Liver (tissue), 9 donors: ENCODE results near the gene BRD3. TPM values are rescaled to one million over a fixed set of nuclear protein-coding genes. Genes with fewer than 3 reads are reported as not detected.

Experiments used
- DNase-seq: peaks from one replicate; pipeline ENCODE4 v3.0.0-alpha.2; 2017; ENCODE audit warnings: low spot score
- H3K27ac ChIP-seq, 2 donors: one replicate each; pipeline ENCODE4 v1.7.0; 2013; ENCODE audit warnings: inconsistent platforms in 2 of 2, low read length in 2 of 2, control low read depth in 1 of 2, low read depth in 1 of 2, mild to moderate bottlenecking in 1 of 2
- H3K27me3 ChIP-seq, 4 donors: one replicate each; pipeline versions ENCODE4 v1.6.1 to v1.7.0; 2013; ENCODE audit warnings: low read length in 3 of 4, inconsistent platforms in 1 of 4, mild to moderate bottlenecking in 1 of 4, moderate library complexity in 1 of 4; ENCODE audit not compliant: control insufficient read depth in 4 of 4, insufficient read depth in 4 of 4
- H3K36me3 ChIP-seq, 4 donors: one replicate each; pipeline versions ENCODE4 v1.6.1 to v1.7.0; 2013; ENCODE audit warnings: low read length in 3 of 4, mild to moderate bottlenecking in 3 of 4, low read depth in 1 of 4, moderate library complexity in 1 of 4; ENCODE audit not compliant: control insufficient read depth in 4 of 4, insufficient read depth in 3 of 4
- H3K4me1 ChIP-seq, 4 donors: one replicate each; pipeline versions ENCODE4 v1.6.1 to v1.7.0; 2013; ENCODE audit warnings: low read length in 3 of 4, mild to moderate bottlenecking in 3 of 4, moderate library complexity in 1 of 4; ENCODE audit not compliant: control insufficient read depth in 4 of 4, insufficient read depth in 4 of 4
- H3K4me3 ChIP-seq, 3 donors: one replicate each; pipeline versions ENCODE4 v1.6.1 to v1.7.0; 2013; ENCODE audit warnings: low read length in 3 of 3, control low read depth in 1 of 3, low read depth in 1 of 3, mild to moderate bottlenecking in 1 of 3
- H3K9ac ChIP-seq, 2 donors: one replicate each; pipeline ENCODE4 v1.7.0; 2013; ENCODE audit warnings: low read length in 2 of 2, mild to moderate bottlenecking in 2 of 2, moderate library complexity in 2 of 2, control low read depth in 1 of 2, low read depth in 1 of 2
- H3K9me3 ChIP-seq, 4 donors: one replicate each; pipeline versions ENCODE4 v1.6.1 to v1.7.0; 2013; ENCODE audit warnings: low read length in 3 of 4; ENCODE audit not compliant: control insufficient read depth in 4 of 4
- ATF3 ChIP-seq: IDR thresholded peaks from 2 replicates; pipeline ENCODE4 v1.6.1; 2016; ENCODE audit warnings: antibody characterized with exemption
- CTCF ChIP-seq: fragments of 150-350 bp; IDR thresholded peaks from 2 replicates; pipeline ENCODE4 v1.5.1; 2017; ENCODE audit warnings: improper control_type of control experiment, low read depth, low read length; ENCODE audit not compliant: missing input control
- EGR1 ChIP-seq, 2 donors: IDR thresholded peaks; 2 replicates each; pipeline ENCODE4 v1.6.1; 2016 to 2018; ENCODE audit warnings: antibody characterized with exemption in 2 of 2, low read depth in 2 of 2
- FOXA1 ChIP-seq: IDR thresholded peaks from 2 replicates; pipeline ENCODE4 v1.6.1; 2016; ENCODE audit warnings: antibody characterized with exemption
- FOXA2 ChIP-seq: IDR thresholded peaks from 2 replicates; pipeline ENCODE4 v1.6.1; 2016; ENCODE audit warnings: antibody characterized with exemption
- GABPA ChIP-seq, 2 donors: IDR thresholded peaks in 1 of 2; conservative IDR thresholded peaks in 1 of 2; 2 replicates each; pipeline ENCODE4 v1.6.1; 2016; ENCODE audit warnings: antibody characterized with exemption in 2 of 2, mild to moderate bottlenecking in 1 of 2, moderate library complexity in 1 of 2
- HNF4A ChIP-seq, 2 donors: conservative IDR thresholded peaks; 2 replicates each; pipeline ENCODE4 v1.6.1; 2016; ENCODE audit warnings: antibody characterized with exemption in 2 of 2, mild to moderate bottlenecking in 2 of 2
- HNF4G ChIP-seq: IDR thresholded peaks from 2 replicates; pipeline ENCODE4 v1.6.1; 2016; ENCODE audit warnings: antibody characterized with exemption
- JUND ChIP-seq, 2 donors: IDR thresholded peaks; 2 replicates each; pipeline ENCODE4 v1.6.1; 2016; ENCODE audit warnings: antibody characterized with exemption in 2 of 2
- MAX ChIP-seq: IDR thresholded peaks from 2 replicates; pipeline ENCODE4 v1.6.1; 2016; ENCODE audit warnings: antibody characterized with exemption
- NR2F2 ChIP-seq: IDR thresholded peaks from 2 replicates; pipeline ENCODE4 v1.6.1; 2016; ENCODE audit warnings: antibody characterized with exemption
- RAD21 ChIP-seq, 2 donors: IDR thresholded peaks; 2 replicates each; pipeline ENCODE4 v1.6.1; 2016; ENCODE audit warnings: antibody characterized with exemption in 2 of 2, mild to moderate bottlenecking in 2 of 2
- REST ChIP-seq: IDR thresholded peaks from 2 replicates; pipeline ENCODE4 v1.6.1; 2016; ENCODE audit warnings: antibody characterized with exemption, mild to moderate bottlenecking
- RXRA ChIP-seq, 2 donors: IDR thresholded peaks; 2 replicates each; pipeline ENCODE4 v1.6.1; 2017 to 2018; ENCODE audit warnings: antibody characterized with exemption in 2 of 2, mild to moderate bottlenecking in 1 of 2
- SP1 ChIP-seq: IDR thresholded peaks from 2 replicates; pipeline ENCODE4 v1.6.1; 2018; ENCODE audit warnings: antibody characterized with exemption, mild to moderate bottlenecking
- TAF1 ChIP-seq: conservative IDR thresholded peaks from 2 replicates; pipeline ENCODE4 v1.6.1; 2016; ENCODE audit warnings: antibody characterized with exemption, mild to moderate bottlenecking
- YY1 ChIP-seq: IDR thresholded peaks from 2 replicates; pipeline ENCODE4 v1.6.1; 2016; ENCODE audit warnings: antibody characterized with exemption, mild to moderate bottlenecking
- ZBTB33 ChIP-seq: IDR thresholded peaks from 2 replicates; pipeline ENCODE4 v1.6.1; 2016; ENCODE audit warnings: antibody characterized with exemption
- WGBS: extraction: QIAGEN DNeasy Blood & Tissue Kit; methylation state at CpG from one replicate; pipeline ENCODE4 v1.1.7; 2013; 5-methylcytosine and 5-hydroxymethylcytosine counted together
- polyA plus RNA-seq, 2 donors: library from polyadenylated mRNA; stranded (reverse) in 1 of 2; unstranded in 1 of 2; fragments of 200-250 nt in 1 of 2; fragments of >200 nt in 1 of 2; fragmentation: Nextera tagmentation in 1 of 2; extraction: Ambion mirVana in 1 of 2; gene quantifications; one replicate each; pipeline versions ENCODE4 v1.2.1 to v1.2.3, GENCODE V29; 2013 to 2015
- total RNA-seq, 2 donors: library from RNA; depleted of rRNA; stranded (reverse); fragments of >200 nt; gene quantifications; one replicate each; pipeline ENCODE4 v1.2.3, GENCODE V29; 2014
- donor health status: healthy.
- donor health status: healthy.
- donor health status: healthy.
- donor health status: healthy.
- donor health status: healthy.

Gene BRD3
- total and polyA plus RNA-seq, 4 donors = 7.2 to 17.7 (median 12.7) TPM

GRCh38 chr9:133982971-133983720 lies 84.7 kb downstream of the BRD3 start:
- 91% methylated on average over 25 of the region's 25 CpGs for WGBS
- H3K4me1 ChIP-seq = peaks cover 17 to 48% (median 36%) of the 10 kb centered on the region in 4 donors
- DNase-seq = no peak
- no peaks in the 10 kb centered on the region for H3K27me3 ChIP-seq
- no peak overlapping the region for H3K9ac ChIP-seq
- H3K4me3 ChIP-seq = no peak overlapping the region
- H3K27ac ChIP-seq = no peak overlapping the region
- no peaks in the 10 kb centered on the region for H3K9me3 ChIP-seq
- peaks cover 0 to 3% (median under 1%) of the 10 kb centered on the region in 4 donors for H3K36me3 ChIP-seq
- TF ChIP-seq ATF3 (no peak), MAX (no peak), SP1 (no peak), GABPA (IDR thresholded peaks at IDR 0.05 in 1 of 2, conservative IDR thresholded peaks at IDR 0.05 in 1 of 2) (no peak), RAD21 (IDR thresholded peaks at IDR 0.05) (no peak)

GRCh38 chr9:133981958-133982681 lies 85.7 kb downstream of the BRD3 start:
- Histone ChIP-seq H3K4me1 (peaks cover 26 to 54% (median 45%) of the 10 kb centered on the region in 4 donors), H3K36me3 (peaks cover 0 to 3% (median under 1%) of the 10 kb centered on the region in 4 donors), H3K27me3 (no peaks in the 10 kb centered on the region), H3K27ac (no peak overlapping the region), H3K9me3 (no peaks in the 10 kb centered on the region), H3K4me3 (no peak overlapping the region), H3K9ac (no peak overlapping the region)
- DNase-seq = no peak
- 93% methylated on average over 28 of the region's 28 CpGs for WGBS
- TF ChIP-seq ATF3 (no peak), FOXA2 (no peak), EGR1 (IDR thresholded peaks at IDR 0.05; ENCODE audit: low read depth in 2 of 2) (no peak), CTCF (no peak), RXRA (IDR thresholded peaks at IDR 0.05) (no peak), REST (no peak), JUND (IDR thresholded peaks at IDR 0.05) (no peak), SP1 (no peak), TAF1 (no peak), GABPA (IDR thresholded peaks at IDR 0.05 in 1 of 2, conservative IDR thresholded peaks at IDR 0.05 in 1 of 2) (no peak), FOXA1 (no peak), HNF4A (conservative IDR thresholded peaks at IDR 0.05) (no peak), YY1 (no peak), RAD21 (IDR thresholded peaks at IDR 0.05) (no peak), NR2F2 (no peak), HNF4G (no peak), ZBTB33 (no peak), MAX (no peak)
